ENCODE results near the gene CD40. TPM values are rescaled to one million over a fixed set of nuclear protein-coding genes. Genes with fewer than 3 reads are reported as not detected.

The CD40 gene
- total and polyA plus RNA-seq, 10 of the 15 experiments (the other 5 are each of a cell fraction or from before 2014, with no cell fraction given): 40.8 to 193 (median 89.5) TPM

GRCh38 chr20:46128310-46129151 lies 10.4 kb downstream of the CD40 start:
- H3K4me2 ChIP-seq (ENCODE audit: control insufficient read depth, insufficient read depth): no peak overlapping the region; the same call in 1 of the 2 replicates
- H2AFZ ChIP-seq (ENCODE audit: control insufficient read depth, low read depth, low read length): no peak overlapping the region
- ChIA-PET CTCF (interaction anchor here (0.6 to 6.0 kb wide), 25 partner anchors 9 to 278 kb away, joined by 3 to 63 read pairs (median 4); partner anchors contain the start of gene ELMO2), RAD21 (ENCODE audit: unreplicated experiment) (interaction anchor here (1.2 to 3.5 kb wide), 6 partner anchors 9 to 46 kb away, joined by 3 to 22 read pairs (median 6); no protein-coding TSS in a partner anchor), POLR2A (interaction anchor here (1.0 to 1.6 kb wide), 2 partner anchors 9 to 21 kb away, joined by 5 to 6 read pairs; no protein-coding TSS in a partner anchor), SMC1A (ENCODE audit: uncharacterized antibody, unreplicated experiment) (interaction anchor here (0.8 to 5.9 kb wide), 2 partner anchors 10 to 40 kb away, joined by 3 to 39 read pairs; partner anchors contain the start of gene CD40)
- no peaks in the 10 kb centered on the region for H3K27me3 ChIP-seq (replicated peaks in 1 of 2; ENCODE audit: control insufficient read depth in 2 of 2, insufficient read depth in 2 of 2, low read length in 1 of 2)
- no peak overlapping the region for H3K9ac ChIP-seq (ENCODE audit: control insufficient read depth, insufficient read depth, low read length)
- H3K9me3 ChIP-seq (replicated peaks; ENCODE audit: control insufficient read depth, insufficient read depth, low read length): no peaks in the 10 kb centered on the region
- no peak for FAIRE-seq
- no peak overlapping the region for H3K27ac ChIP-seq (ENCODE audit: control insufficient read depth, insufficient read depth)
- H3K4me1 ChIP-seq (ENCODE audit: control insufficient read depth, insufficient read depth, low read length): peaks cover 21% of the 10 kb centered on the region
- no peak overlapping the region for H3K4me3 ChIP-seq
- peaks cover 12 to 19% of the 10 kb centered on the region in 2 experiments for H3K36me3 ChIP-seq (ENCODE audit: control insufficient read depth in 2 of 2, insufficient read depth in 2 of 2, low read length in 1 of 2)
- no peak for DNase-seq (ENCODE audit: low read depth, low spot score)
- ATAC-seq: peak; percentile 8
- WGBS (ENCODE audit: insufficient coverage, insufficient replicate concordance, low lambda C conversion rate, missing lambda C conversion rate): 65% methylated on average over 14 of the region's 16 CpGs
- BruUV-seq (replicated peaks): no TSS peak
- peaks cover 9% of the 10 kb centered on the region for H4K20me1 ChIP-seq (ENCODE audit: control insufficient read depth, insufficient read depth)
- in situ Hi-C loops (cut with MboI) (no loop called here), intact Hi-C loops (cut with micrococcal nuclease; ENCODE audit: unreplicated experiment) (no loop called here)
- H3K79me2 ChIP-seq (ENCODE audit: control insufficient read depth, insufficient read depth, low read length): peaks cover 4% of the 10 kb centered on the region
- TF ChIP-seq CEBPZ (IDR thresholded peaks at IDR 0.05; ENCODE audit: low read depth, low read length) (no peak), ZBTB11 (CRISPR knock-in tag; IDR thresholded peaks at IDR 0.05) (no peak), ZBTB40 (IDR thresholded peaks at IDR 0.05; ENCODE audit: borderline replicate concordance) (no peak), CHD1 (IDR thresholded peaks at IDR 0.05; ENCODE audit: low read depth, low read length) (no peak), EGR1 (IDR thresholded peaks at IDR 0.05; ENCODE audit: borderline replicate concordance in 1 of 2, low read depth in 2 of 2, low read length in 2 of 2) (no peak), PKNOX1 (IDR thresholded peaks at IDR 0.05) (no peak), ASH2L (IDR thresholded peaks at IDR 0.05; ENCODE audit: borderline replicate concordance, low read depth) (no peak)

Measured in GM12878 (cell line).